ENCODE data around the gene TSC22D3.
"Not testable (repeated sequence)": the region's sequence is repeated elsewhere in the genome, so short reads cannot be mapped to it uniquely, and the experiment has no call there.

The TSC22D3 gene

GRCh38 chrX:107775734-107776511 is at the start of gene TSC22D3:
Gene TSC22D3, minus strand, starts transcription at chrX:107775787. Its CDS starts 368 bp downstream, at chrX:107775419.
- peak; percentile 36 for DNase-seq (ENCODE audit: low spot score)

- DNase-seq (ENCODE audit: low spot score) = no peak
These were observed 47.9 kb upstream of the TSC22D3 start for GRCh38 chrX:107823456-107823855.

DNA sequence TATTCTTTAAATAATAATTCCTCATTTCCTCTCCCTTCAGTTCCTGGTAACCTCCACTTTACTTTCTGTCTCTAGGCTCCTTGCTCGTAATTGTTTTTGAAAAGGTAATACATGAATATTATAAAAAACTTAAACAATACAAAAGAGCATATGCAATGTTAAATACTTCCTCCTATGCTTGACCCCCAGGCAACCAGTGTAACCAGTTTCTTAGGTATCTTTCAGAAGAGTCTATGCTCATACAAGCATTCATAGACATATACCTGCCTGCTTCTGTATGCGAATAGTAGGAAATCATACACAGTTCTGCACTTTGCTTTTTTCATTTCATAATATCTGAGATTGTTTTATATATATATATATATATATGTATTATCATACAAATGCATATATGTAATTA is 47.5 kb upstream of the TSC22D3 start:
- DNase-seq (ENCODE audit: low spot score) = no peak

DNA sequence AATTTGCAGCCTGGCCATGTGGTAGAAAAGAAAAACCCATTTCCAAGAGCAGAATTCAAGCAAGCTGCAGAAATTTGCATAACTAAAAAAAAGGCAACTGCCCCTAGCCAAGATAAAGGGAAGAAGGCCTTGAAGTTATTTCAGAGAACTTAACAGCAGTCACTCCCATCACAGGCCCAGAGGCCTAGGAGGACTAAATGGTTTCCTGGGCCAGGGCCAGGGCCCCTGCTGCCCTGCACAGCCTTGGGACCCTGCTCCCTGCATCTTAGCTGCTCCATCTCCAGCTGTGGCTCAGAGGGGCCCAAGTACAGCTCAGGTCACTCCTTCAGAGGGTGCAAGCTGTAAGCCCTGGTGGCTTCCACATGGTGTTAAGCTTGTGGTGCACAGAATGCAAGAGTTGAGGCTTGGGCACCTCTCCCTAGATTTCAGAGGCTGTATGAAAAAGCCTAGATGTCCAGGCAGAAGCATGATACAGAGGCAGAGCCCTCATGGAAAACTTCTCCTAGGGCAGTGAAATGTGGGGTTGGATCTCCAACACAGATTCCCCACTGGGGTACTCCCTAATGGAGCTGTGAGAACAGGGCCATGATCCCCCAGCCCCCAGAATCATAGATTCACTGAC is 43.4 kb upstream of the TSC22D3 start:
- no peak for DNase-seq (ENCODE audit: low spot score)

DNA sequence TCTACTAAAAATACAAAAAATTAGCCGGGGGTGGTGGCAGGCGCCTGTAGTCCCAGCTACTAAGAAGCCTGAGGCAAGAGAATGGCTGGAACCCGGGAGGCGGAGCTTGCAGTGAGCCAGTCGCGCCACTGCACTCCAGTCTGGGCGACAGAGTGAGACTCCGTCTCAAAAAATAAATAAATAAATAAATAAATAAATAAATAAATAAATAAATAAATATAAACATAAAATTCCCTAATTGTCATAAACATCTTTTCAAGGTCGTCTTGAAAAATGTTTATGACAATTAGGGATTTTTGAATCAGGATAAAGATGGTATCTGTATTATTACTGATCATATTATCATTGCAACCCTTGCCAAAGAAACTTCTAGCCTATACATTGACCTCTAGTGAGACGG is 34.5 kb upstream of the TSC22D3 start:
- DNase-seq (ENCODE audit: low spot score) = not testable (repeated sequence)

- no peak for DNase-seq (ENCODE audit: low spot score)
These were observed 29.6 kb upstream of the TSC22D3 start for GRCh38 chrX:107805179-107805578.

DNA sequence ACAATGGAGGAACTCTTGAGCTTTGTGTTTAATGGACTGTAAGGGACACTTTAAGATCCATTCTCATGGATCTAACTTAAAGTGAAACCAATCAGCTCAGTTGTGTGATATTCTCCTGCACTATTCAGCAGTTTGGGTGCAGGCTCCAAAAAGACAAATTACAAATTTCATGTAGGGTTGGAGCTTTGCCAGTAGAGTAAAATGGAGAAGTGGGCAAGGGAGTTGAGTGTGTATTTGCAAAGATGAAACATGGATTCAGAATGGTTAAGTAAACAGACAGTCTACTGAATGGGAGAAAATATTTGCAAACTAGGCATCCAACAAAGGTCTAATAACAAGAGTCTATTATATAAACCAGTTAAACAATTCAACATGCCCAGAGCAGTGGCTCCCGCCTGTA is 28.8 kb upstream of the TSC22D3 start:
- no peak for DNase-seq (ENCODE audit: low spot score)

GRCh38 chrX:107787827-107788226 is 12.2 kb upstream of the TSC22D3 start:
- DNase-seq (ENCODE audit: low spot score) = no peak

DNA sequence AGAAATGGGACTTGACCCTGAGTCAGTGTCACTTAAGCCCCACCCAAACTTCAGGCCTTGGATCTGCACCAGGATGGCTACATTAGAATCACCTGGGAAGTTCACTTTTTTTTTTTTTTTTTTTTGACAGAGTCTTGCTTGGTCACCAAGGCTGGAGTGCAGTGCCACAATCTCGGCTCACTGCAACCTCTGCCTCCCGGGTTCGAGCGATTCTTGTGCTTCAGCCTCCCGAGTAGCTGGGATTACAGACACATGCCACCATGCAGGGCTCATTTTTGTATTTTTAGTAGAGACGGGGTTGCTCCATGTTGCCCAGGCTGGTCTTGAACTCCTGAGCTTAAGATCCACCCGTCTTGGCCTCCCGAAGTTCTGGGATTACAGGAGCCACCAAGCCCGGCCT is 4.9 kb upstream of the TSC22D3 start:
- DNase-seq (ENCODE audit: low spot score) = no peak

- no peak for DNase-seq (ENCODE audit: low spot score)
These were observed 1.9 kb upstream of the TSC22D3 start, which contains the start of gene NCBP2L for GRCh38 chrX:107777536-107777832. Gene NCBP2L, plus strand, starts transcription at chrX:107777733. Its CDS starts 16,488 bp downstream, at chrX:107794221.

GRCh38 chrX:107776649-107777535 is 1.3 kb upstream of the TSC22D3 start:
- peak; percentile 83 for DNase-seq (ENCODE audit: low spot score)

- DNase-seq (ENCODE audit: low spot score) = no peak
These were observed 420 bp downstream of the TSC22D3 start for GRCh38 chrX:107775000-107775733.

- DNase-seq (ENCODE audit: low spot score) = no peak
These were observed 1.6 kb downstream of the TSC22D3 start for GRCh38 chrX:107773906-107774435.

DNA sequence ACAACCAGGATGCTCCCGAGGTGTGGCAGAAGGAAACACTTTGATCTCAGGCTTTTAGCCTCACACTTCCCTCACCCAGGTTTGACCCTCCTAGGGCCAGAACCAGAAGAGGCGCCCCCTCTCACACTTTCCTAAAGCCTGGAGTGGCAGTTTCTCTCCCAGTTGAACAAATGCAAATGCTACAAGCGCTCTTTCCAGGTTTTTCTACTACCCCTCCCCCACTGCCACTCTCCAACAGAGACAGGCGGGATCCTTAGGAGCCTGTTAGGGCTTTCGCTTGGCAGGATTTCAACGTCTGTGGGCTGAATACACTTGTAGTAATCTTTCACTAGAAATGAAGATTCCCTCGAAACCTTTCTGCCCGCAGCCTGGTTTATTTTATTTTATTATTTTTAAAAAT is 2.4 kb downstream of the TSC22D3 start:
- DNase-seq (ENCODE audit: low spot score) = no peak

DNA sequence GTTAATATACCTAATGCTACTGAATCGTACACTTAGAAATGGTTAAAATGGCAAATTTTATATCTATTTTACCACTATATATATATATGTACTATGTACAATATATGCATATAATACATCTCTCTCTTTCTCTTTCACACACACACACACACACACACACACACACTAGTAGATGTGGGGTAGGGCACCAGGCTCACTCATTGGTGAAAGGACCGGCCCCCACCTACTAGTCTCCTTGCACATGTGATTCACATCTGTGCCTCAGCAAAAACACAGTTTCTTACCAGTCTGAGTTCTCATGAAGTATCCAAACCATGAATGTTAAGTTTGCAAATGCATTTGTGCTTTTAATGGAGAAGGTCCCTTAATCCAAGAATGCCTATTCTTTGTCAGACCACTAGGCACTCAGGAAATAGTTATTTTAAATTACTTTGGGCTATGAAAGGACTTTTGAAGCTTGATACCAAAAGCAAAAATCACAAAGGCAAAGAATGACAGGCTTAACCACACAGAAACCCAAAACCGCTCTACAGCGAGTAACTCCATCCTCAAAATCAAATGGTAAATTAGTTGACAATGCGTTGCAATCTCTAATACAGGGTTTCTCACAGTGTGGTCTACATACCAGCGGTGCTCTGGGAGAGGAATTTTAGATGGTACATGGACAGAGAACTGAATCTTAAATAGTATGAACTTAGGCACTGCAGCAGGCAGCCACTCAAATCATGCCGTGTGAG is 5.8 kb downstream of the TSC22D3 start:
- no peak for DNase-seq (ENCODE audit: low spot score)

- DNase-seq (ENCODE audit: low spot score) = no peak
These were observed 7.5 kb downstream of the TSC22D3 start for GRCh38 chrX:107768051-107768450.

GRCh38 chrX:107766470-107767150 is 9.0 kb downstream of the TSC22D3 start:
- no peak for DNase-seq (ENCODE audit: low spot score)

DNA sequence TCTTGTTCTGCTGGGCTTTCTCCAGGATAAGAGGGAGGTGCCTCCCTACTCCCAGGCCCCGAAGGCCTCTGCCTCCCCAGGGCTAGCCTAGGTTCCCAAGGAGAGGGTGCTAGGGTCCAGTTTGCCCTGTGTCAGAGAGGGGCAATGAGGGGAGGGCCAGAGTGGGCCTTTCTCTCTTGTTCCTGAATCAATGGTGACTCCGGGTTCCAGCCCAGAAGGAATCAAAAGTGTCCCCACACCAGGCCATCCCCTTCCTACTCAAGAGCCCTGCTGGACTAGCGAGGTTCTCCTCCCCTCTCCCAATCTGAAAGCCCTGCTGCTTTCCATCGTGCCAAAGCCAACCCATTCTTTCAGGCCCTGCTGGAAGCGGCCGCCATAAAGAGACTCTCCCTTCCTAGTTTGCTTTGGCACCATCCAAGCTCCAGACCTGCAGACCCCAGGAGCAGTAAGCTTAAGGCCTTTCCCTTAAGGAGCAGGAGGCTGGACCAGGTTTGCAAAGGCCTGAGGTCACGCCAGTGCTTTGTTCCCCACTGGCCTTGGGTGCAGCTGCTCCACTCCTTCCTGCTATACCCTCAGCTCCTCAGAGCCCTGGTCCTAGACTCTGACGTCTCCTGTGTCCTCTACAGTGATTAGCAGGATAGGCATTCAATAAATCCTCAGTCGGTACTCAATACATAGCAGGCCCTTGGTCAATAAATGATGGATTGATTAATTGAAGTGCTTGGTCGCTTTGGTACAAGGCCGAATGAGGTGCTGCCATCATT is 10.6 kb downstream of the TSC22D3 start:
- no peak for DNase-seq (ENCODE audit: low spot score)

- DNase-seq (ENCODE audit: low spot score) = no peak
These were observed 11.9 kb downstream of the TSC22D3 start for GRCh38 chrX:107763647-107764046.

All from CD4-positive, alpha-beta T cell treated with Interleukin-6 at 100 ng/mL for 8 hours (primary cell).